Sciatic nerve (tissue), 2 donors: ENCODE data around the gene TBC1D22A. TPM values are rescaled to one million over a fixed set of nuclear protein-coding genes. Genes with fewer than 3 reads are reported as not detected.

Source experiments
- ATAC-seq: fragments of 200-7000 bp; cut with Tn5 transposase; one replicate; pipeline ENCODE4 v1.9.1; 2020; ENCODE audit warnings: mild to moderate bottlenecking, moderate library complexity
- DNase-seq: peaks from one replicate; pipeline ENCODE4 v3.0.0-alpha.2; 2020; ENCODE audit warnings: low spot score
- intact Hi-C: fragments of 100-400 bp; cut with DNase I; formaldehyde crosslinking; loops from one replicate; pipeline ENCODE4 v1.14.2; 2022
- total RNA-seq: library from RNA; stranded (reverse); fragmentation: NEBNext Ultra II Directional; extraction: Animal tissue kit (Norgen Biotek cat#: 25700); gene quantifications from one replicate; pipeline ENCODE4 v1.2.1, GENCODE V29; 2021
- donor health status: DM: no; HTN: no; CAD: no.
- donor health status: DM: no; HTN: no; CAD: no.

TBC1D22A gene
- total RNA-seq, 1 donor from 2014 or later = 36.3 TPM

GRCh38 chr22:47056361-47056760, 293.9 kb downstream of the TBC1D22A start:
- no peak for ATAC-seq
- intact Hi-C loops = no loop called here
- no peak for DNase-seq

- no peak for ATAC-seq
- intact Hi-C loops = no loop called here
- DNase-seq = no peak
Measured at GRCh38 chr22:47056776-47057470, 294.5 kb downstream of the TBC1D22A start.

GRCh38 chr22:47057916-47058585, 295.6 kb downstream of the TBC1D22A start:
- DNase-seq = no peak
- intact Hi-C loops = no loop called here
- ATAC-seq = no peak

GRCh38 chr22:47059076-47059475, 296.6 kb downstream of the TBC1D22A start:
- peak; percentile 47 for DNase-seq
- intact Hi-C loops = no loop called here
- ATAC-seq = no peak

- DNase-seq (peak; percentile 39), ATAC-seq (no peak)
- intact Hi-C loops = no loop called here
Measured at GRCh38 chr22:47059701-47060161, 297.3 kb downstream of the TBC1D22A start.

- ATAC-seq (no peak), DNase-seq (peak; percentile 41)
- intact Hi-C loops = no loop called here
Measured at GRCh38 chr22:47060718-47061117, 298.3 kb downstream of the TBC1D22A start.

GRCh38 chr22:47061226-47061625, 298.8 kb downstream of the TBC1D22A start:
- no peak for DNase-seq
- intact Hi-C loops = no loop called here
- ATAC-seq = no peak

- intact Hi-C loops = no loop called here
- no peak for ATAC-seq
- no peak for DNase-seq
Measured at GRCh38 chr22:47062126-47062525, 299.7 kb downstream of the TBC1D22A start.

GRCh38 chr22:47063071-47063509, 300.6 kb downstream of the TBC1D22A start:
- DNase-seq = peak; percentile 55
- intact Hi-C loops = no loop called here
- ATAC-seq = peak; percentile 20

- intact Hi-C loops = no loop called here
- DNase-seq = no peak
- no peak for ATAC-seq
Measured at GRCh38 chr22:47063606-47064005, 301.2 kb downstream of the TBC1D22A start.

GRCh38 chr22:47064016-47064415, 301.6 kb downstream of the TBC1D22A start:
- intact Hi-C loops = no loop called here
- peak; percentile 32 for DNase-seq
- ATAC-seq = no peak

GRCh38 chr22:47064416-47064815, 302.0 kb downstream of the TBC1D22A start:
- intact Hi-C loops = no loop called here
- ATAC-seq (no peak), DNase-seq (peak; percentile 6)

- intact Hi-C loops = no loop called here
- peak; percentile 34 for DNase-seq
- ATAC-seq = no peak
Measured at GRCh38 chr22:47065756-47066615, 303.5 kb downstream of the TBC1D22A start.

GRCh38 chr22:47066616-47066905, 304.1 kb downstream of the TBC1D22A start:
- no peak for ATAC-seq
- intact Hi-C loops = no loop called here
- no peak for DNase-seq

GRCh38 chr22:47067321-47067890, 305.0 kb downstream of the TBC1D22A start:
- no peak for ATAC-seq
- intact Hi-C loops = no loop called here
- DNase-seq = peak; percentile 15

GRCh38 chr22:47067911-47068625, 305.6 kb downstream of the TBC1D22A start:
- ATAC-seq = no peak
- DNase-seq = peak; percentile 39
- intact Hi-C loops = no loop called here

- DNase-seq (no peak), ATAC-seq (no peak)
- intact Hi-C loops = no loop called here
Measured at GRCh38 chr22:47068626-47068996, 306.2 kb downstream of the TBC1D22A start.

GRCh38 chr22:47069270-47069669, 306.8 kb downstream of the TBC1D22A start:
- intact Hi-C loops = no loop called here
- ATAC-seq (no peak), DNase-seq (peak; percentile 34)
